C4-2B (cell line): ENCODE results near the gene ASIC2.

Source experiments
- ZFX ChIP-seq: fragments of 450-650 bp; IDR thresholded peaks from 2 replicates; pipeline ENCODE4 v1.6.1; 2017
- TF ChIP-seq, protein P1 (sequence below): fragments of 450-650 bp; conservative IDR thresholded peaks from 2 replicates; pipeline ENCODE4 v1.5.1; 2017; ENCODE audit warnings: mild to moderate bottlenecking

DNA sequence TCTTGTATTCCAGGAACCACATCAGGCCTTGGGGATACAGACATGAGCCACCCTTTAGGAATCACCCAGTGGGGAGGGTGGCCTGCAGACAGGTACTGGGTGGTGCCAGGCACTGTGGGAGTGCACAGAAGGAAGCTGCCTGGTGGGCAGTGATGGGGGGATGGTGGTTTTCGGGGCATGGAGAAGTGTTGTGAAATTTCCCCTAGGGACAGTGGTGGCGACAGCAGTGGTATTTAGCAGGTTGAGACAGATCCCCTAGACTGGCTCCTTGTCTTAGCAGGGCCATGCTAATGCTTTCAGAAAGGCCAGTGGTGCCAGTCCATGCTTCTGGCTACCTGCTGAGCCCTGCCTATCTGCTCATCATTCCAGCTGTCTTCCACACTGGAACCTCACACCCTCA is 171.8 kb downstream of the ASIC2 start:
- TF ChIP-seq, protein P1, sequence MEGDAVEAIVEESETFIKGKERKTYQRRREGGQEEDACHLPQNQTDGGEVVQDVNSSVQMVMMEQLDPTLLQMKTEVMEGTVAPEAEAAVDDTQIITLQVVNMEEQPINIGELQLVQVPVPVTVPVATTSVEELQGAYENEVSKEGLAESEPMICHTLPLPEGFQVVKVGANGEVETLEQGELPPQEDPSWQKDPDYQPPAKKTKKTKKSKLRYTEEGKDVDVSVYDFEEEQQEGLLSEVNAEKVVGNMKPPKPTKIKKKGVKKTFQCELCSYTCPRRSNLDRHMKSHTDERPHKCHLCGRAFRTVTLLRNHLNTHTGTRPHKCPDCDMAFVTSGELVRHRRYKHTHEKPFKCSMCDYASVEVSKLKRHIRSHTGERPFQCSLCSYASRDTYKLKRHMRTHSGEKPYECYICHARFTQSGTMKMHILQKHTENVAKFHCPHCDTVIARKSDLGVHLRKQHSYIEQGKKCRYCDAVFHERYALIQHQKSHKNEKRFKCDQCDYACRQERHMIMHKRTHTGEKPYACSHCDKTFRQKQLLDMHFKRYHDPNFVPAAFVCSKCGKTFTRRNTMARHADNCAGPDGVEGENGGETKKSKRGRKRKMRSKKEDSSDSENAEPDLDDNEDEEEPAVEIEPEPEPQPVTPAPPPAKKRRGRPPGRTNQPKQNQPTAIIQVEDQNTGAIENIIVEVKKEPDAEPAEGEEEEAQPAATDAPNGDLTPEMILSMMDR, result no peak
- no peak for TF ChIP-seq ZFX
